Prostate gland (tissue), 2 donors: ENCODE measurements around the gene PRAME. TPM values are rescaled to one million over a fixed set of nuclear protein-coding genes. Genes with fewer than 3 reads are reported as not detected.
"Not testable (repeated sequence)": the region's sequence is repeated elsewhere in the genome, so short reads cannot be mapped to it uniquely, and the experiment has no call there.

Experiments used
- DNase-seq: peaks from one replicate; pipeline ENCODE4 v3.0.0-alpha.2; 2019; ENCODE audit warnings: low spot score
- H3K27ac ChIP-seq, 2 donors: fragments of 200-600 bp; sonication (generic); 2 replicates each; pipeline ENCODE4 v1.5.1; 2017 to 2019
- H3K27me3 ChIP-seq: fragments of 200-600 bp; sonication (generic); replicated peaks from 2 replicates; pipeline ENCODE4 v1.5.1; 2019; ENCODE audit not compliant: insufficient read depth
- H3K36me3 ChIP-seq, 2 donors: fragments of 200-600 bp; sonication (generic); 1 replicate in 1 of 2; 2 replicates in 1 of 2; pipeline versions ENCODE4 v1.5.1 to v1.8.1; 2017 to 2019
- H3K4me1 ChIP-seq: fragments of 200-600 bp; sonication (generic); replicated peaks from 2 replicates; pipeline ENCODE4 v1.5.1; 2019
- H3K4me3 ChIP-seq, 2 donors: fragments of 200-600 bp; sonication (generic); 2 replicates each; pipeline ENCODE4 v1.5.1; 2017 to 2019
- H3K9me3 ChIP-seq: fragments of 200-600 bp; sonication (generic); 2 replicates; pipeline ENCODE4 v1.5.1; 2017
- POLR2A ChIP-seq: fragments of 450-650 bp; IDR thresholded peaks from one replicate; pipeline ENCODE4 v1.6.1; 2016; ENCODE audit warnings: antibody characterized with exemption, mild to moderate bottlenecking
- POLR2AphosphoS5 ChIP-seq: sonication (generic); formaldehyde crosslinking; IDR thresholded peaks from one replicate; pipeline ENCODE4 v1.6.1; 2017; ENCODE audit warnings: antibody characterized with exemption
- WGBS: methylation state at CpG from one replicate; pipeline ENCODE4 v1.1.5; 2018; 5-methylcytosine and 5-hydroxymethylcytosine counted together
- intact Hi-C: fragments of 100-400 bp; cut with DNase I; formaldehyde crosslinking; loops from one replicate; pipeline ENCODE4 v1.14.2; 2022
- total RNA-seq, 2 donors: library from RNA; depleted of rRNA; stranded (reverse); fragments of >200 nt; gene quantifications; one replicate each; pipeline ENCODE4 v1.1.0, GENCODE V29; 2016
- TF ChIP-seq, protein P1 (sequence below), 4 experiments: fragments of 200-600 bp in 2 of 4; fragments of 450-650 bp in 2 of 4; sonication (generic) in 2 of 4; IDR thresholded peaks; 1 replicate in 3 of 4; 2 replicates in 1 of 4; pipeline ENCODE4 v1.5.1; 2016 to 2019; ENCODE audit warnings: antibody characterized with exemption in 4 of 4, mild to moderate bottlenecking in 2 of 4, moderate library complexity in 2 of 4

Gene PRAME
- total RNA-seq, 2 donors from 2014 or later = 103 TPM; not detected in 1

DNA sequence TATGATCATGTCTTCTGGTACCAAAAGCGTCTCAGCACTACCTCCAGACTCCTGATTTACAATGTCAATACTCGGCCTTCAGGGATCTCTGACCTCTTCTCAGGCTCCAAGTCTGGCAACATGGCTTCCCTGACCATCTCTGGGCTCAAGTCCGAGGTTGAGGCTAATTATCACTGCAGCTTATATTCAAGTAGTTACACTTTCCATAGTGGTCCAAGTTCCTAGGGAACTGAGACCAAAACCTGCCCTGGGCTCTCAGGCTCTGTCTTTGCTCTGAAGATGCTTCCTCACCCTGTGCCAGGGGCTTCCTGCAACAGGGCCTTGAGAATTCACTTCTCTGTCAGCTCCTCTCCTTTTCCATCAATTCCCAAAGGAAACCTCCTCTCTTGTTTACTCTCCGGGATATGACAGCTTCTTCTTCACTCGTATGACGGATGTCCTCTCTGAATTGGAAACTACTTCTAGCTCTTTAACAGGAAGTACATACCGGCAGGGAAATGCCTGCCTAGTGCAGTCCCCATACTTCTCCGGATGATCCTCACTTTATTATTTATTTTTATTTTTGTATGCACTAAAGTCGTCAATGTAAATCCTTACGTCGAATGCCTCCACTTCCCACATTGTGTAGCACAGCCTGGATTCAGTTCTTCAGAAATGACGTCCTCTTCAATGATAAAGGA lies 29.6 kb upstream of the PRAME start:
- H3K27me3 ChIP-seq = no peaks in the 10 kb centered on the region
- WGBS = 81% methylated on average over 12 of the region's 12 CpGs
- intact Hi-C loops = no loop called here
- H3K4me1 ChIP-seq = no peaks in the 10 kb centered on the region
- H3K36me3 ChIP-seq = no peaks in the 10 kb centered on the region
- no peak overlapping the region for H3K4me3 ChIP-seq
- no peak for DNase-seq
- TF ChIP-seq POLR2A (no peak), POLR2AphosphoS5 (no peak)
- no peak overlapping the region for H3K27ac ChIP-seq
- H3K9me3 ChIP-seq = no peaks in the 10 kb centered on the region

DNA sequence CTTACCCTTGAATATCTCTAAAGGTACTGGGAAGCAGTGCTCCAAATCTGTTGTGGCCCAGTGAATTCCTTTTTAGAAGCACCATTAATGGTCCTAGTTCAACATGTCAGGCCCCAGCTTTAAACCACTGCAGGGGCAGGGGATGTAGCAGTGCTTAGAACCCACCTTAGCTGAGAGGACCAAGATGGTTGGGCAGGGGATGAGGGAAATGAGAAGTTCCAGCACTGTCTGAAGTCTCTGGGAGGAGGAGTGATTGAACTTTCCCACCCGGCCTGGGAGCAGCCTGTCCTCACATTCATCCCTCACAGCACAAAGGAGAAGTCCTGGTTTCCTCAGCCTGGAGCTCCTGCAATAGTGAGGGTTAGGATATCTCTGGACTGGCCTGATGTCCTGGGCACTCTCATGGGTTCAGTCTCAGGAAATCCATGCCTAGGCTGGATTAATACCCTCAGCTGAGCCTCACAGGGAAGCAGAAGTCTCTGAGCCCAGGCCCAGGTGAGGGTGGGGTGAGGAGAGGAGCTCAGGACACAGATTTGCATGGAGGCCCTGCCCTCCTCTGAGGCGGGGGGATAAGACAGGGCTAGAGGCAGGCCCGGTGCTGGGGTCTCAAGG lies 28.6 kb upstream of the PRAME start:
- Histone ChIP-seq H3K4me1 (no peaks in the 10 kb centered on the region), H3K9me3 (no peaks in the 10 kb centered on the region), H3K4me3 (no peak overlapping the region), H3K36me3 (no peaks in the 10 kb centered on the region), H3K27me3 (no peaks in the 10 kb centered on the region), H3K27ac (no peak overlapping the region)
- no peak for TF ChIP-seq POLR2AphosphoS5
- TF ChIP-seq, protein P1, sequence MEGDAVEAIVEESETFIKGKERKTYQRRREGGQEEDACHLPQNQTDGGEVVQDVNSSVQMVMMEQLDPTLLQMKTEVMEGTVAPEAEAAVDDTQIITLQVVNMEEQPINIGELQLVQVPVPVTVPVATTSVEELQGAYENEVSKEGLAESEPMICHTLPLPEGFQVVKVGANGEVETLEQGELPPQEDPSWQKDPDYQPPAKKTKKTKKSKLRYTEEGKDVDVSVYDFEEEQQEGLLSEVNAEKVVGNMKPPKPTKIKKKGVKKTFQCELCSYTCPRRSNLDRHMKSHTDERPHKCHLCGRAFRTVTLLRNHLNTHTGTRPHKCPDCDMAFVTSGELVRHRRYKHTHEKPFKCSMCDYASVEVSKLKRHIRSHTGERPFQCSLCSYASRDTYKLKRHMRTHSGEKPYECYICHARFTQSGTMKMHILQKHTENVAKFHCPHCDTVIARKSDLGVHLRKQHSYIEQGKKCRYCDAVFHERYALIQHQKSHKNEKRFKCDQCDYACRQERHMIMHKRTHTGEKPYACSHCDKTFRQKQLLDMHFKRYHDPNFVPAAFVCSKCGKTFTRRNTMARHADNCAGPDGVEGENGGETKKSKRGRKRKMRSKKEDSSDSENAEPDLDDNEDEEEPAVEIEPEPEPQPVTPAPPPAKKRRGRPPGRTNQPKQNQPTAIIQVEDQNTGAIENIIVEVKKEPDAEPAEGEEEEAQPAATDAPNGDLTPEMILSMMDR (IDR thresholded peaks at IDR 0.05) = no peak
- TF ChIP-seq POLR2A = no peak
- 88% methylated on average over 3 of the region's 3 CpGs for WGBS
- DNase-seq = no peak
- intact Hi-C loops = no loop called here

DNA sequence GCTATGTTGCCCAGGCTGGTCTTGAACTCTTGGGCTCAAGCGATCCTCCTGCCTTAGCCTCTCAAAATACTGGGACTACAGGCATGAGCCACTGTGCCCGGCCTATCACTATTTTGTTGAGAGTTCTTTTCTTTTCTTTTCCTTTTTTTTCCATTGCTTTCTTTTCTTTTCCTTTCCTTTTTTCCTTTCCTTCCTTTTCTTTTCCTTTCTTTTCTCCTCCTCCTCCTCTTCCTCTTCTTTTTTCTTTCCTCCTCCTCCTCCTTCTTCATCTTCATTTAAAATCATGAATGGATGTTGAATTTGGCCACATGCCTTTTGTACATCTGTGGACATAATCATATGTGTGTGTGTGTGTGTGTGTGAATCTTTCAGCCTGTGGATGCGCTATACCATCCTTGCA lies 25.7 kb upstream of the PRAME start:
- Histone ChIP-seq H3K9me3 (no peaks in the 10 kb centered on the region), H3K27ac (no peak overlapping the region), H3K36me3 (no peaks in the 10 kb centered on the region), H3K27me3 (peaks cover 2% of the 10 kb centered on the region), H3K4me3 (no peak overlapping the region), H3K4me1 (no peaks in the 10 kb centered on the region)
- DNase-seq = no peak
- intact Hi-C loops = no loop called here
- TF ChIP-seq, protein P1 (IDR thresholded peaks at IDR 0.05) = no peak
- TF ChIP-seq POLR2AphosphoS5 = no peak
- 88% methylated on average over 3 of the region's 3 CpGs for WGBS

DNA sequence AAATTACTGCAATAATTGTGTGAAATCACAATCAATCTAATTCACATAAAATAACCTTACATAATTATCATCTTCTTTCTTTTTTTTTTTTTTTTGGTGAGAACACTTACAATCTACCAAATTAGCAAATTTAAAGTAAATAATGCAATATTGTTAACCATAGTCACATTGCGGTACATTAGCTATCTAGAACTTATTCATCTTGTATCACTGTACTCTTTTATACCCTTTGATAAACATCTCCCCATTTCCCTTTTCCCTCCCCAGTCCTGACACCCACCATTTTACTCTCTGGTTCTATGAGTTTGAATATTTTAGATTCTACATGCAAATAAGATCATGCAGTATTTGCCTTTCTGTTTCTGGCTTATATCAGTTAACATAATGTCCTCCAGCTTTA lies 24.0 kb upstream of the PRAME start:
- 86% methylated on average over 1 of the region's 1 CpG for WGBS
- H3K27me3 ChIP-seq = peaks cover 2% of the 10 kb centered on the region

DNA sequence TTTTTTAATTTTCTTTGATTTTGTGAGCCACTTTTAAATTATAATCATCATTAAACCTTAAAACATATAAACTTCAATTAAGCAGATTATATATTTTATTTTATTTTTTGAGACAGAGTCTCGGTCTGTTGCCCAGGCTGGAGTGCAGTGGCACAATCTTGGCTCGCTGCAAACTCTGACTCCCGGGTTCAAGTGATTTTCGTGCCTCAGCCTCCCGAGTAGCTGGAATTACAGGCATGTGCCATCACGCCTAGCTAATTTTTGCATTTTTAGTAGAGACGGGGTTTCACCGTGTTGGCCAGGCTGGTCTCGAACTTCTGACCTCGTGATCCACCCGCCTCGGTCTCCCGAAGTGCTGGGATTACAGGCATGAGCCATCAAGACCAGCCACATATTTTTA lies 22.5 kb upstream of the PRAME start:
- H3K27me3 ChIP-seq, H3K9me3 ChIP-seq, H3K4me1 ChIP-seq, H3K4me3 ChIP-seq, DNase-seq, H3K27ac ChIP-seq, intact Hi-C loops, H3K36me3 ChIP-seq: not testable (repeated sequence)
- 79% methylated on average over 13 of the region's 13 CpGs for WGBS

More for the DNA sequence above, 24.0 kb upstream of the PRAME start:
- intact Hi-C loops = no loop called here
- no peaks in the 10 kb centered on the region for H3K36me3 ChIP-seq
- DNase-seq = no peak
- TF ChIP-seq POLR2A (no peak), POLR2AphosphoS5 (no peak)
- TF ChIP-seq, protein P1 (IDR thresholded peaks at IDR 0.05) = no peak
- H3K4me1 ChIP-seq = no peaks in the 10 kb centered on the region
- H3K9me3 ChIP-seq = no peaks in the 10 kb centered on the region
- H3K4me3 ChIP-seq = no peak overlapping the region
- H3K27ac ChIP-seq = no peak overlapping the region
